ENCODE measurements around the gene ADGRV1.
A peak's percentile ranks its signal among the peaks of the same experiment; 100 is the strongest.
"Not testable (repeated sequence)": the region's sequence is repeated elsewhere in the genome, so short reads cannot be mapped to it uniquely, and the experiment has no call there.

ADGRV1 gene

DNA sequence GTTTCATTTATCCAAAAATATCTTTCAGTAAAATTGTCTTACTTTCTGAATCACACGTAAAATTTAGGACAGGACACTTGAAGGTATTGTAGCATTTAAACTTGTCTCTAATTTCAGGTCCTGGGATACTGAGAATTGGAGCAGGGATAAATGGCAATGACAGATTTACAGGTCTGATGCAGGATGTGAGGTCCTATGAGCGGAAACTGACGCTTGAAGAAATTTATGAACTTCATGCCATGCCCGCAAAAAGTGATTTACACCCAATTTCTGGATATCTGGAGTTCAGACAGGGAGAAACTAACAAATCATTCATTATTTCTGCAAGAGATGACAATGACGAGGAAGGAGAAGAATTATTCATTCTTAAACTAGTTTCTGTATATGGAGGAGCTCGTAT lies 99.2 kb downstream of the ADGRV1 start:
- Histone ChIP-seq H3K9ac (ENCODE audit: low read length) (no peak overlapping the region), H3K36me3 (ENCODE audit: control insufficient read depth, low read depth, low read length) (peaks cover 33% of the 10 kb centered on the region), H3K4me3 (ENCODE audit: low read length) (no peak overlapping the region), H3K27me3 (ENCODE audit: control insufficient read depth, insufficient read depth, low read length) (no peaks in the 10 kb centered on the region), H3K27ac (ENCODE audit: low read length) (no peak overlapping the region), H3K4me1 (ENCODE audit: control insufficient read depth, low read depth, low read length) (no peaks in the 10 kb centered on the region), H3K9me3 (ENCODE audit: control insufficient read depth, low read depth, low read length) (no peaks in the 10 kb centered on the region)

DNA sequence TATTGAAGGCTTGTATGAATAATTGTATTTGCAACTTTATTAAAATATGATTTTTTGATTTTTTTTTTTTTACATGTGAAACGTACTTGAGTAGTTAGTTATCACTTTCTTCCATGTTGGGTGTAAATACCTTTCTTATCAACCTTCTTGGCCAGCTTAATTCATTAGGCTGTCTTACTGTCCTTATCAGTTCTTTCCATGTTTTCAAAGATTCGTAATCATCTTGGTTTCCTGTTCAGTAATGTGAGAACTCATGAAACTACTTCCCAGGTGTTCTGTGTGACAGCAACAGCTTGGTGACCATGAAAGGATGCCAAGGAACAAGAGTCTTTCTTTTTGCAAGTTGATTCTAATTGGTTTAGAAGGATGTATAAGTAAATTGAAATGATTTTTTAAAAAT lies 100.0 kb downstream of the ADGRV1 start:
- no peak overlapping the region for H3K27ac ChIP-seq (ENCODE audit: low read length)
- H3K4me1 ChIP-seq (ENCODE audit: control insufficient read depth, low read depth, low read length), result no peaks in the 10 kb centered on the region
- no peaks in the 10 kb centered on the region for H3K27me3 ChIP-seq (ENCODE audit: control insufficient read depth, insufficient read depth, low read length)
- H3K9ac ChIP-seq (ENCODE audit: low read length), result no peak overlapping the region
- H3K36me3 ChIP-seq (ENCODE audit: control insufficient read depth, low read depth, low read length), result peaks cover 25% of the 10 kb centered on the region
- H3K9me3 ChIP-seq (ENCODE audit: control insufficient read depth, low read depth, low read length), result no peaks in the 10 kb centered on the region
- no peak overlapping the region for H3K4me3 ChIP-seq (ENCODE audit: low read length)

- not testable (repeated sequence) for H3K36me3 ChIP-seq (ENCODE audit: control insufficient read depth, low read depth, low read length); H3K27me3 ChIP-seq (ENCODE audit: control insufficient read depth, insufficient read depth, low read length); H3K27ac ChIP-seq (ENCODE audit: low read length); H3K9me3 ChIP-seq (ENCODE audit: control insufficient read depth, low read depth, low read length); H3K4me1 ChIP-seq (ENCODE audit: control insufficient read depth, low read depth, low read length); H3K9ac ChIP-seq (ENCODE audit: low read length)
- H3K4me3 ChIP-seq (ENCODE audit: low read length), result peak overlapping the region; percentile 43
Measured at GRCh38 chr5:90668079-90668565, 109.5 kb downstream of the ADGRV1 start.

DNA sequence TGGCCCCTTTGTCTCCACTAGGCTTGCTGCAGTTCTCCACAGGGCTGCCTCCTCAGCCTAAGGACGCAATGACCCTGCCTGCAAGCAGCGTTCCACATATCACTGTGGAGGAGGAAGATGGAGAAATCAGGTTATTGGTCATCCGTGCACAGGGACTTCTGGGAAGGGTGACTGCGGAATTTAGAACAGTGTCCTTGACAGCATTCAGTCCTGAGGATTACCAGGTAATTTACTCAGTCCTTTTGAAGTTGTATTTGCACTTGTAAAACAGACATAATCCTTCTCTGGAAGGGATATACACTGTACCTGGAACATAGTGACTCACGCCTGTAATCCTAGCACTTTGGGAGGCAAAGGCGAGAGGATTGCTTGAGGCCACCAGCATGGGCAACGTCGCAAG lies 116.6 kb downstream of the ADGRV1 start:
- H3K27ac ChIP-seq (ENCODE audit: low read length), result no peak overlapping the region
- no peaks in the 10 kb centered on the region for H3K27me3 ChIP-seq (ENCODE audit: control insufficient read depth, insufficient read depth, low read length)
- H3K9me3 ChIP-seq (ENCODE audit: control insufficient read depth, low read depth, low read length), result no peaks in the 10 kb centered on the region

DNA sequence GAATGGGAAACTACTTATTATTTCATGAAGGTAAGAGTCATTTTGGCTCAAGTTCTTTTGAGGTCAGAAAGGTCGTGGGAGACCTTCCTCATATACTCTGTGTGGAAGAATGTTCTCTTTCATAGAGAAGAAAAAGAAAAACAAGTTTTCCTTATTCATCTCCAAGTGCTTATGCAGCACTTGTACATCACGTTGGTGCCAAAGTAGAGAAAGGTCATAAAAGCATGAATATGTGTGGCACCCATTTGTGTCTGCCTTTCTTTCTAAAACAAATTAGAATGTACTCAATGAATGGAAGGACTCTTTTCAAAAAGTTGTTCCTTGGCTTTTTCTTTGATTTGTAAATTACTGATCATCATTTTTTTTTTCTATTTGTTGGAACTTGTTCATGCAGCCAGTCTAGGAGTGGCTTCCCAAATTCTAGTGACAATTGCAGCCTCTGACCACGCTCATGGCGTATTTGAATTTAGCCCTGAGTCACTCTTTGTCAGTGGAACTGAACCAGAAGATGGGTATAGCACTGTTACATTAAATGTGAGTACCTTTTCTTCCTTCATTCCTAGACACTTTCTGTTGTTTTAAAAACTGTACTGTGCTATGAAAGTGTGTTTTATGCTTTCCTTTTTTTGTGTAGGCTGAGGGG lies 122.4 kb downstream of the ADGRV1 start:
- no peak overlapping the region for H3K4me3 ChIP-seq (ENCODE audit: low read length)
- H3K9me3 ChIP-seq (ENCODE audit: control insufficient read depth, low read depth, low read length), result no peaks in the 10 kb centered on the region
- no peaks in the 10 kb centered on the region for H3K27me3 ChIP-seq (ENCODE audit: control insufficient read depth, insufficient read depth, low read length)
- H3K4me1 ChIP-seq (ENCODE audit: control insufficient read depth, low read depth, low read length), result no peaks in the 10 kb centered on the region
- H3K36me3 ChIP-seq (ENCODE audit: control insufficient read depth, low read depth, low read length), result peaks cover 33% of the 10 kb centered on the region
- H3K9ac ChIP-seq (ENCODE audit: low read length), result no peak overlapping the region
- no peak overlapping the region for H3K27ac ChIP-seq (ENCODE audit: low read length)

More for the DNA sequence above, 116.6 kb downstream of the ADGRV1 start:
- Histone ChIP-seq H3K36me3 (ENCODE audit: control insufficient read depth, low read depth, low read length) (peaks cover 21% of the 10 kb centered on the region), H3K9ac (ENCODE audit: low read length) (no peak overlapping the region), H3K4me1 (ENCODE audit: control insufficient read depth, low read depth, low read length) (peaks cover 10% of the 10 kb centered on the region), H3K4me3 (ENCODE audit: low read length) (no peak overlapping the region)

DNA sequence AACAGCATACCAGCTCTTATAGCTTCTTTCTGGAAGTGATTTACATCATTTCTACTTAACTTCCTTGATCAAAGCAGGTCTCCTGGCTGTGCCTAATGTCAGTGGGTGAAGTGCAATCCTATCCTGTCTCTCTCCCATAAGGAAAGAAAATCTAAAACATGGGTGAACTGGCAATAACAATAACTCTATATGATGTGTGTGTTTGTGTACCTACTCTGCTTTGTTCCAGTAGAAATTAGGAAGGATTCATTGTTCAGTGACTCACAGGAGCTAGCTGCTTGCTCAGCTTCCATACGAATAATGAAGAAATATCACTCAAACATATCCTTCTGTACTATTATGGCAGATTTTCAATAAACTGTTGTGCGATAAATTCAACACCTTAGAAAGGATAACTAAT lies 123.7 kb downstream of the ADGRV1 start:
- Histone ChIP-seq H3K4me1 (ENCODE audit: control insufficient read depth, low read depth, low read length) (no peaks in the 10 kb centered on the region), H3K27ac (ENCODE audit: low read length) (no peak overlapping the region), H3K9ac (ENCODE audit: low read length) (no peak overlapping the region), H3K27me3 (ENCODE audit: control insufficient read depth, insufficient read depth, low read length) (no peaks in the 10 kb centered on the region), H3K4me3 (ENCODE audit: low read length) (no peak overlapping the region), H3K36me3 (ENCODE audit: control insufficient read depth, low read depth, low read length) (peaks cover 28% of the 10 kb centered on the region), H3K9me3 (ENCODE audit: control insufficient read depth, low read depth, low read length) (no peaks in the 10 kb centered on the region)

GRCh38 chr5:90685425-90686022 lies 126.9 kb downstream of the ADGRV1 start:
- Histone ChIP-seq H3K4me3 (ENCODE audit: low read length) (no peak overlapping the region), H3K27me3 (ENCODE audit: control insufficient read depth, insufficient read depth, low read length) (no peaks in the 10 kb centered on the region), H3K9ac (ENCODE audit: low read length) (no peak overlapping the region), H3K9me3 (ENCODE audit: control insufficient read depth, low read depth, low read length) (no peaks in the 10 kb centered on the region), H3K4me1 (ENCODE audit: control insufficient read depth, low read depth, low read length) (no peaks in the 10 kb centered on the region), H3K36me3 (ENCODE audit: control insufficient read depth, low read depth, low read length) (peaks cover 31% of the 10 kb centered on the region), H3K27ac (ENCODE audit: low read length) (no peak overlapping the region)

DNA sequence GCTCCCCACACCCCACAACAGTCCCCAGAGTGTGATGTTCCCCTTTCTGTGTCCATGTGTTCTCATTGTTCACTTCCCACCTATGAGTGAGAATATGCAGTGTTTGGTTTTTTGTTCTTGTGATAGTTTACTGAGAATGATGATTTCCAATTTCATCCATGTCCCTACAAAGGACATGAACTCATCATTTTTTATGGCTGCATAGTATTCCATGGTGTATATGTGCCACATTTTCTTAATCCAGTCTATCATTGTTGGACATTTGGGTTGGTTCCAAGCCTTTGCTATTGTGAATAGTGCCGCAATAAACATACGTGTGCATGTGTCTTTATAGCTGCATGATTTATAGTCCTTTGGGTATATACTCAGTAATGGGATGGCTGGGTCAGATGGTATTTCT lies 127.8 kb downstream of the ADGRV1 start:
- H3K4me1 ChIP-seq (ENCODE audit: control insufficient read depth, low read depth, low read length); H3K9me3 ChIP-seq (ENCODE audit: control insufficient read depth, low read depth, low read length); H3K9ac ChIP-seq (ENCODE audit: low read length); H3K27me3 ChIP-seq (ENCODE audit: control insufficient read depth, insufficient read depth, low read length); H3K4me3 ChIP-seq (ENCODE audit: low read length); H3K27ac ChIP-seq (ENCODE audit: low read length): not testable (repeated sequence)
- peaks cover 31% of the 10 kb centered on the region for H3K36me3 ChIP-seq (ENCODE audit: control insufficient read depth, low read depth, low read length)

- H3K27ac ChIP-seq (ENCODE audit: low read length); H3K9me3 ChIP-seq (ENCODE audit: control insufficient read depth, low read depth, low read length); H3K27me3 ChIP-seq (ENCODE audit: control insufficient read depth, insufficient read depth, low read length); H3K4me3 ChIP-seq (ENCODE audit: low read length); H3K9ac ChIP-seq (ENCODE audit: low read length); H3K4me1 ChIP-seq (ENCODE audit: control insufficient read depth, low read depth, low read length): not testable (repeated sequence)
- peaks cover 34% of the 10 kb centered on the region for H3K36me3 ChIP-seq (ENCODE audit: control insufficient read depth, low read depth, low read length)
Measured at GRCh38 chr5:90687458-90687857, 128.9 kb downstream of the ADGRV1 start.

DNA sequence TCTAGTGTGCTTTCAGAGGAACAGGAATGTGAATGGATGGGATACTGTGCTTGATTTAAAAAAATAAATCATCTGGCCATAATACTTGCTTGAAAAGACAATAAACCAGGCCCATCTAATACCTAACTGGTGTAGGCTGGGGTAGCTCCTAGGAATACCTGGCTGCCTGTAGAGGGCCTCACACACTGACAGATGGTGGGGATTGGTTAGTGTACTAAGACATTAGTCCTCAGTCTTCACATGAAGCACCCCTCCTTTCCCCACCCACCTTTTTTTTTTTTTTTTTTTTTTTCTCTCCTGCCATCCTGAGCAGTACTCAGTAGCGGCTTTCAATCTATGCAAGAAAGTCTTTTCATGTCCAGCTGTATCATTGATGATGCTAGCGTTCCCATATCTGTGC lies 130.5 kb downstream of the ADGRV1 start:
- H3K36me3 ChIP-seq (ENCODE audit: control insufficient read depth, low read depth, low read length), result peaks cover 32% of the 10 kb centered on the region
- H3K27me3 ChIP-seq (ENCODE audit: control insufficient read depth, insufficient read depth, low read length), result no peaks in the 10 kb centered on the region

DNA sequence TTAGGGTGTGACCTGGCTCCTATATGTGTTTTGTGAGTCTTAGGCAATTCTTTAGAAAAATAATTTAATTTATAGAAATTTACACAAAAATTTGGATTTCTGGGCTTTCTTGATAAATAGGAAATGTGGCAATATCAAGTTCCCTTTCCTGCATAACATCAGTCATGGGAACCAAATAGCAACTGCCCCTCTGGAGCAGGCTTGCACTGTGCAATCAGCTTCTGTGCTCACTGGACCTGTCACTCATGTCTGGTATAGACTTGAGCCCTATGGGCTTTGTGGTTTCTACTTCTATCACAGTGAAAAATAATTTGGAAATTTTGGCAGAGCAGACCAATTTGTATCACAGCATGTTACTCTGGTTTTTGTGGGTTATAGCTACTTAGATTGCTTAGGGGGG lies 131.7 kb downstream of the ADGRV1 start:
- no peaks in the 10 kb centered on the region for H3K4me1 ChIP-seq (ENCODE audit: control insufficient read depth, low read depth, low read length)
- H3K9ac ChIP-seq (ENCODE audit: low read length), result no peak overlapping the region
- H3K27me3 ChIP-seq (ENCODE audit: control insufficient read depth, insufficient read depth, low read length), result no peaks in the 10 kb centered on the region
- no peaks in the 10 kb centered on the region for H3K9me3 ChIP-seq (ENCODE audit: control insufficient read depth, low read depth, low read length)
- H3K4me3 ChIP-seq (ENCODE audit: low read length), result no peak overlapping the region
- H3K27ac ChIP-seq (ENCODE audit: low read length), result no peak overlapping the region
- peaks cover 31% of the 10 kb centered on the region for H3K36me3 ChIP-seq (ENCODE audit: control insufficient read depth, low read depth, low read length)

More for the DNA sequence above, 130.5 kb downstream of the ADGRV1 start:
- no peaks in the 10 kb centered on the region for H3K9me3 ChIP-seq (ENCODE audit: control insufficient read depth, low read depth, low read length)
- H3K9ac ChIP-seq (ENCODE audit: low read length), result no peak overlapping the region
- H3K4me3 ChIP-seq (ENCODE audit: low read length), result no peak overlapping the region
- H3K4me1 ChIP-seq (ENCODE audit: control insufficient read depth, low read depth, low read length), result no peaks in the 10 kb centered on the region
- no peak overlapping the region for H3K27ac ChIP-seq (ENCODE audit: low read length)

DNA sequence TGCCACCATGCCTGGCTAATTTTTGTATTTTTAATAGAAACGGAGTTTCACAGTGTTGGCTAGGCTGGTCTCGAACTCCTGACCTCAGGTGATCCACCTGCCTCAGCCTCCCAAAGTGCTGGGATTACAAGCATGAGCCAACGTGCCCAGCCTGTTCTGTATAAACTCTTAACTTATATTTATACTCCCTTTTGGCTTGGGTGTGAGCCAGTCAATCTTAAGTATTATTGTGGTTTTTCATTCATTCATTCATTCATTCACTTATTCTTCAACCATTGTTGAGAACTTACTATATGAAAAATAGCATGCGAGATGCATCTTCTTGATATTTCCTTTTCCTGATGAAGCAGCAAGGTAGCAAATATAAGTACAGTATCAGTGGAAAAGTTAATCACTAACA lies 132.9 kb downstream of the ADGRV1 start:
- Histone ChIP-seq H3K27me3 (ENCODE audit: control insufficient read depth, insufficient read depth, low read length) (no peaks in the 10 kb centered on the region), H3K36me3 (ENCODE audit: control insufficient read depth, low read depth, low read length) (peaks cover 26% of the 10 kb centered on the region), H3K4me1 (ENCODE audit: control insufficient read depth, low read depth, low read length) (no peaks in the 10 kb centered on the region), H3K27ac (ENCODE audit: low read length) (no peak overlapping the region), H3K9ac (ENCODE audit: low read length) (no peak overlapping the region), H3K9me3 (ENCODE audit: control insufficient read depth, low read depth, low read length) (no peaks in the 10 kb centered on the region), H3K4me3 (ENCODE audit: low read length) (no peak overlapping the region)

All from iPS-18a (cell line).